ENCODE data around the gene TIPARP. TPM values are rescaled to one million over a fixed set of nuclear protein-coding genes. Genes with fewer than 3 reads are reported as not detected.

TIPARP gene
- polyA plus RNA-seq, 2 donors: 22.6 to 33.8 TPM

DNA sequence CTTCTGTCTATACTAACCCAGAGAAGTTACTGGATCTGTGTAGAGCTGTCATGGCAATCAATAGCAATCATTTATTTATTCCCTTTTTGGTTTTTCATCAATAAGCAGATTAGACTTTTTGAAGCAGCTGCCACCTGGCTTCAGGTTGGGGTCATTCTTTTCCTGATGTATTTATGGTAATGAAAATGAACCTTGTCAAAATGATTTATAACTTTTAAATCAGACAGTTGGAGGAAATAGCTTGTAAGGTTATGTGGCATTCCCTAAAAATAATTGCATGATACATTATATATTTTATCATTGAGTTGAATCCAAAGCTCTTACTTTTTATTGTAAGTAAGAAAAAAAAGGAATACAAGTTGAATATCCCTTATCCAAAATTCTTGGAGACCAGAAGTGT lies 8.6 kb downstream of the TIPARP start:
- no peaks in the 10 kb centered on the region for H3K9me3 ChIP-seq (ENCODE audit: control insufficient read depth in 2 of 2, insufficient read depth in 1 of 2, low read depth in 1 of 2, low read length in 1 of 2)
- H3K27me3 ChIP-seq (ENCODE audit: control insufficient read depth in 1 of 2, insufficient read depth in 2 of 2, low read length in 2 of 2): no peaks in the 10 kb centered on the region
- no peak overlapping the region for H3K27ac ChIP-seq (ENCODE audit: low read depth in 2 of 2, low read length in 1 of 2)
- H3K4me3 ChIP-seq (ENCODE audit: low read depth in 1 of 2, low read length in 2 of 2): no peak overlapping the region
- peaks cover 2 to 4% of the 10 kb centered on the region in 2 donors for H3K36me3 ChIP-seq (ENCODE audit: control insufficient read depth in 2 of 2, insufficient read depth in 2 of 2, low read length in 1 of 2)
- H3K4me1 ChIP-seq (ENCODE audit: control insufficient read depth in 2 of 2, insufficient read depth in 2 of 2, low read length in 1 of 2): peaks cover 0 to 3% of the 10 kb centered on the region in 2 donors

DNA sequence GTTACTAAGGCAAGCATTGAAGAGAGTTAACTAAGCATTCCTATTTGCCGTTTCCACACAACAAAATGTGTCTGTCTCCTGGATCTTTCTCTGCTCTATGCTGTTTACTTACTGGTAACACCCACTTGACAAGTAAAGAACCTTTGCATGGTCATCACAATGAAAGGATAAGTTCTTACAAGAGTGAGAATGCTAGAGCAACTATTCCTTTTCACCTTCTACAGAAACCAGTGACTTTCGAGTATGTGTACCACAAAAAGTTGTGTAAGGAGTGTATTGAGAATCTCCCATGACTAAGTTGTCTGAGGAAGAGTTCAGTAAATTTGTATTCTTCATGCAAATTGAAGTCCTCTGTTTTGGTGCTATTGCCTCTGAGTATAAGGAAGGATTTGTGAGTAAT lies 10.8 kb downstream of the TIPARP start:
- H3K4me1 ChIP-seq (ENCODE audit: control insufficient read depth in 2 of 2, insufficient read depth in 2 of 2, low read length in 1 of 2): peaks cover 0 to 8% of the 10 kb centered on the region in 2 donors
- no peaks in the 10 kb centered on the region for H3K36me3 ChIP-seq (ENCODE audit: control insufficient read depth in 2 of 2, insufficient read depth in 2 of 2, low read length in 1 of 2)
- H3K9me3 ChIP-seq (ENCODE audit: control insufficient read depth in 2 of 2, insufficient read depth in 1 of 2, low read depth in 1 of 2, low read length in 1 of 2): no peaks in the 10 kb centered on the region
- H3K4me3 ChIP-seq (ENCODE audit: low read depth in 1 of 2, low read length in 2 of 2): no peak overlapping the region
- WGBS, 2 donors: 47 to 61% methylated on average over 2 of the region's 2 CpGs
- H3K27ac ChIP-seq (ENCODE audit: low read depth in 2 of 2, low read length in 1 of 2): peak overlapping the region in 1 of 2 donors; percentile 39
- H3K27me3 ChIP-seq (ENCODE audit: control insufficient read depth in 1 of 2, insufficient read depth in 2 of 2, low read length in 2 of 2): no peaks in the 10 kb centered on the region

DNA sequence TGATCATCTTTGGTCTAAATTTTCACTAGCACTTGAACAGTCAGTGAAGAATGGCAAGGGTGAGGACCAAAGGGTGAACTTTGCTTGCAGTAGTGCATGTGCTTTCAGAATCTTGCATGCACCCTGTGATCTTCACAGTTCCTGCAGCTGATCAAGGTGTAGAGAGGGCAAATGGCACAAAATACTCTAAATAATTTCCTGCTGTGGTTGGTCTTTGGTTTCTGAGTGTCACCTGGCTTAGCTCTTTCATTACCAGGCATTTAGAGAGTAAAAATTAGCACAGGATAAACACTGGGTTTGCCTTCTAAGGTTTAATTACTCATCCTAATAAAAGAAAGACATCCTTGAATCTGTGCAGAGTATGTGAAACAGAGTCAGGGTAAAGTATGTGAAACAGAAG lies 11.4 kb downstream of the TIPARP start:
- peak overlapping the region in 1 of 2 donors; percentile 11 for H3K4me3 ChIP-seq (ENCODE audit: low read depth in 1 of 2, low read length in 2 of 2)
- H3K36me3 ChIP-seq (ENCODE audit: control insufficient read depth in 2 of 2, insufficient read depth in 2 of 2, low read length in 1 of 2): no peaks in the 10 kb centered on the region
- H3K27ac ChIP-seq (ENCODE audit: low read depth in 2 of 2, low read length in 1 of 2): peak overlapping the region; percentile 33 to 49
- H3K9me3 ChIP-seq (ENCODE audit: control insufficient read depth in 2 of 2, insufficient read depth in 1 of 2, low read depth in 1 of 2, low read length in 1 of 2): no peaks in the 10 kb centered on the region
- peaks cover 0 to 8% of the 10 kb centered on the region in 2 donors for H3K4me1 ChIP-seq (ENCODE audit: control insufficient read depth in 2 of 2, insufficient read depth in 2 of 2, low read length in 1 of 2)
- no peaks in the 10 kb centered on the region for H3K27me3 ChIP-seq (ENCODE audit: control insufficient read depth in 1 of 2, insufficient read depth in 2 of 2, low read length in 2 of 2)

DNA sequence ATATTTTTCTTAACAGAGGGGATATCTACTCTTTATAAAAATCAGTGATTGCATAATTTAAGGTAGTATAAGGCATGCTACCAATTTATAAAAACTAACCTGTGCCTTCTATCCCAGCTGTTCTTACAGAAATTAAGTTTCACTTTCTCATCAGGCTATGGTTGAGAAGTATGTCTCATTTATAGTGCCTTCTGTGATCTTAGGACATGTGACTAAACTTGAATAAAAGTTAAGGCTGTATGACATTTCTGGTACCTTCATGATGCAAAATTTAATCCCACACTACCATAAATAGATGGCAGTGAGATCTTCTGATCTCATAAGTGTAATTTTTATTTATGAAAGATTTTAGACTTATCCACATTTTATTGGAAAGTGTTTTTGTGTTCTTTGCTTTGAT lies 12.6 kb downstream of the TIPARP start:
- H3K9me3 ChIP-seq (ENCODE audit: control insufficient read depth in 2 of 2, insufficient read depth in 1 of 2, low read depth in 1 of 2, low read length in 1 of 2): no peaks in the 10 kb centered on the region
- H3K27me3 ChIP-seq (ENCODE audit: control insufficient read depth in 1 of 2, insufficient read depth in 2 of 2, low read length in 2 of 2): no peaks in the 10 kb centered on the region
- no peak overlapping the region for H3K27ac ChIP-seq (ENCODE audit: low read depth in 2 of 2, low read length in 1 of 2)
- no peaks in the 10 kb centered on the region for H3K36me3 ChIP-seq (ENCODE audit: control insufficient read depth in 2 of 2, insufficient read depth in 2 of 2, low read length in 1 of 2)
- H3K4me1 ChIP-seq (ENCODE audit: control insufficient read depth in 2 of 2, insufficient read depth in 2 of 2, low read length in 1 of 2): peaks cover 0 to 8% of the 10 kb centered on the region in 2 donors
- H3K4me3 ChIP-seq (ENCODE audit: low read depth in 1 of 2, low read length in 2 of 2): no peak overlapping the region

DNA sequence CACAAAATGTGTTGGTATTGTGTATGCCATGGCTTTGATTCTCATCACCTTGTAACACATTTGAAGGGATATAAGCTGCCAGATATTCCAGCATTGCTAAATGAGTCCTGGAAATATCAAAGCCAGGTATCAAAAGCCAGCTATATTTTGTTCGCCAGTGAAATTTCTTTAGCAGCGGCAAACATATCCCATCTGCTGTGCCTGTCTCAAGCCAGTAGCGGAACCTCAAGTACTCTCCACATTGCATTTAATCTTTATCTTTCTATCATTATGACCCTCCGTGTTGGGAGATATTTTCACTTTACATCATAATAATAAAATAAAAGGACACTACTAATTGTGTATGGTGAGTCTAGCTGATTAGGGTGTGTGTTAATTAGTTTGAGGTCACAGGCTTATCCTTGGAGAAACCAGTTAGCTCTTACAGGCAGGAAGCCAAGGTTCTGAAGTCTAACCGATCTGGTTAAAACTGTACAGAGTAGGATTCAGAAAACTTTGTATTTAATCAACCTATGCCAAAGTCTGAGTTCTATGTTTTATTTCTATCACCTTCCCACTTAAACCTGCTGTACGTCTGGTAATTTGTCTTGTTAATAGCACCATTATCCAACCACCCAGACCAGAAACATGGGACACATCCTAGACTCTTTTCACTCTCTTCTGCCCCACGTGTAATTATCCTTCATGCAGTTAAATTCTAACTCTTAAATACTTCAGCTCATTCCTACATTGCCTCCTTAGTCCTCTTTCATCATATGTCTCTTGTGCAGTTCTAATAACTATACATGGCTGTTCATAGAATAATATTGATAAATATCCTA lies 14.5 kb downstream of the TIPARP start:
- H3K9me3 ChIP-seq (ENCODE audit: control insufficient read depth in 2 of 2, insufficient read depth in 1 of 2, low read depth in 1 of 2, low read length in 1 of 2): no peaks in the 10 kb centered on the region
- 78 to 87% methylated on average over 7 of the region's 7 CpGs for WGBS, 2 donors
- no peaks in the 10 kb centered on the region for H3K27me3 ChIP-seq (ENCODE audit: control insufficient read depth in 1 of 2, insufficient read depth in 2 of 2, low read length in 2 of 2)
- no peak overlapping the region for H3K4me3 ChIP-seq (ENCODE audit: low read depth in 1 of 2, low read length in 2 of 2)
- peaks cover 0 to 8% of the 10 kb centered on the region in 2 donors for H3K4me1 ChIP-seq (ENCODE audit: control insufficient read depth in 2 of 2, insufficient read depth in 2 of 2, low read length in 1 of 2)
- H3K36me3 ChIP-seq (ENCODE audit: control insufficient read depth in 2 of 2, insufficient read depth in 2 of 2, low read length in 1 of 2): no peaks in the 10 kb centered on the region
- H3K27ac ChIP-seq (ENCODE audit: low read depth in 2 of 2, low read length in 1 of 2): no peak overlapping the region

DNA sequence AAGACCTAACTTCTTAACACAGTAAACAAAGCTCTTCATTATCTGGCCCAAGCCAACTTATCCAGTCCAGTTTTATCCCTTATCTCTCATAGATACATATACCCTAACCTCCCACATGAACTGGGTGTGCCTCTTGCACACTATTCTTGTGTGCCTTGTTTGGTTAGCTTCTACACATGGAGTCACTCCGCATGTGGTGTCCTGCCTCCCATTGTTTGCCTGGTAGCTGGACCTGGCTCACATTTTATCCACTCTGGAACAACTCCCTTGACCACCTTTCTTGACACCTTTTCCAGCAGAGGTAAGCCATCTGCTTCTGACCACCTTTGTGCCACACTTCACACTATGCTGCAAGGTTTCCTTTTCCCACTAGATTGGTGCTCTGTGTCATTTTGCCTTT lies 15.2 kb downstream of the TIPARP start:
- H3K27ac ChIP-seq (ENCODE audit: low read depth in 2 of 2, low read length in 1 of 2): peak overlapping the region in 1 of 2 donors; percentile 13
- H3K4me1 ChIP-seq (ENCODE audit: control insufficient read depth in 2 of 2, insufficient read depth in 2 of 2, low read length in 1 of 2): peaks cover 0 to 8% of the 10 kb centered on the region in 2 donors

DNA sequence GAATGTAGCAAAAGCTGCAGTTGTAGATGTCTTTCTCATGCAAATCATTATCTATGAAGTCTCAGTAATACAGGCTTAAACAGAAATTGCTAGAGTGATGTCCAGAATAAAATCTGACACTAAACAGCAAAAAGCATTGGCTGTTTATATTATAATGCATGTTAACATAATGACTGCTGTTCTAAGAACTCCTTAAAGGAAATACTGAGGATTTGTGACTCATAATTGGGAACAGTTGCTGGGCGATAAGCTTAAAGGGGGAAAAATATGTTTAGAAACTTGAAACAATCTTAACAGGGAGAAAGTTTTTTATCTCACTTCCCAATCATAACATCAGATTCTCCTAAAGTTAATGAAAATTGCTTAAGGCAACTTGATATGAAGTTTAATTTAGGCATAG lies 17.5 kb downstream of the TIPARP start:
- Histone ChIP-seq H3K4me1 (ENCODE audit: control insufficient read depth in 2 of 2, insufficient read depth in 2 of 2, low read length in 1 of 2) (peaks cover 0 to 5% of the 10 kb centered on the region in 2 donors), H3K9me3 (ENCODE audit: control insufficient read depth in 2 of 2, insufficient read depth in 1 of 2, low read depth in 1 of 2, low read length in 1 of 2) (no peaks in the 10 kb centered on the region), H3K36me3 (ENCODE audit: control insufficient read depth in 2 of 2, insufficient read depth in 2 of 2, low read length in 1 of 2) (no peaks in the 10 kb centered on the region), H3K27ac (ENCODE audit: low read depth in 2 of 2, low read length in 1 of 2) (no peak overlapping the region), H3K4me3 (ENCODE audit: low read depth in 1 of 2, low read length in 2 of 2) (no peak overlapping the region), H3K27me3 (ENCODE audit: control insufficient read depth in 1 of 2, insufficient read depth in 2 of 2, low read length in 2 of 2) (no peaks in the 10 kb centered on the region)
- WGBS, 2 donors: 26 to 38% methylated on average over 1 of the region's 1 CpG

More for the DNA sequence above, 15.2 kb downstream of the TIPARP start:
- Histone ChIP-seq H3K4me3 (ENCODE audit: low read depth in 1 of 2, low read length in 2 of 2) (no peak overlapping the region), H3K36me3 (ENCODE audit: control insufficient read depth in 2 of 2, insufficient read depth in 2 of 2, low read length in 1 of 2) (no peaks in the 10 kb centered on the region), H3K27me3 (ENCODE audit: control insufficient read depth in 1 of 2, insufficient read depth in 2 of 2, low read length in 2 of 2) (no peaks in the 10 kb centered on the region), H3K9me3 (ENCODE audit: control insufficient read depth in 2 of 2, insufficient read depth in 1 of 2, low read depth in 1 of 2, low read length in 1 of 2) (no peaks in the 10 kb centered on the region)
- 0 to 14% methylated on average over 1 of the region's 1 CpG for WGBS, 2 donors

DNA sequence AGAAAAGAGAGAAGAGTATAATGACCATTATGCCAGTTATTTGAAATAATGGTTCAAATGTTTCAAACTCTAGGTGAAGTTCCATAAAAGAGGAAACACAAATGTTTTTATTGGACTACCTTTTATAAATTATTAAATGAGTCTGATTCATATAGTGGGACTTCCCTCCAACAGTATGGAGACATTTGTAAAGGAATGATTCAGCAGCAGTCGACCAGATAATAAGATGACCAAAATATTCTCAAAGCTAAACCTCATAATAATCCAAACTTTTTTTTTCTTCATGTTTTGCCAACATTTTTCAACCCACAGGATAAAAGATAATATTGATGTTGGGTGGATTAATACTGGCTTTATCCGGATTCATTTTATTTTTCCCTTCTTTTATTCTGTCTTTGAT lies 18.8 kb downstream of the TIPARP start:
- Histone ChIP-seq H3K36me3 (ENCODE audit: control insufficient read depth in 2 of 2, insufficient read depth in 2 of 2, low read length in 1 of 2) (peaks cover 0 to 2% of the 10 kb centered on the region in 2 donors), H3K27ac (ENCODE audit: low read depth in 2 of 2, low read length in 1 of 2) (no peak overlapping the region), H3K4me1 (ENCODE audit: control insufficient read depth in 2 of 2, insufficient read depth in 2 of 2, low read length in 1 of 2) (peaks cover 0 to 3% of the 10 kb centered on the region in 2 donors), H3K27me3 (ENCODE audit: control insufficient read depth in 1 of 2, insufficient read depth in 2 of 2, low read length in 2 of 2) (no peaks in the 10 kb centered on the region), H3K9me3 (ENCODE audit: control insufficient read depth in 2 of 2, insufficient read depth in 1 of 2, low read depth in 1 of 2, low read length in 1 of 2) (no peaks in the 10 kb centered on the region), H3K4me3 (ENCODE audit: low read depth in 1 of 2, low read length in 2 of 2) (no peak overlapping the region)
- 27 to 42% methylated on average over 2 of the region's 2 CpGs for WGBS, 2 donors

DNA sequence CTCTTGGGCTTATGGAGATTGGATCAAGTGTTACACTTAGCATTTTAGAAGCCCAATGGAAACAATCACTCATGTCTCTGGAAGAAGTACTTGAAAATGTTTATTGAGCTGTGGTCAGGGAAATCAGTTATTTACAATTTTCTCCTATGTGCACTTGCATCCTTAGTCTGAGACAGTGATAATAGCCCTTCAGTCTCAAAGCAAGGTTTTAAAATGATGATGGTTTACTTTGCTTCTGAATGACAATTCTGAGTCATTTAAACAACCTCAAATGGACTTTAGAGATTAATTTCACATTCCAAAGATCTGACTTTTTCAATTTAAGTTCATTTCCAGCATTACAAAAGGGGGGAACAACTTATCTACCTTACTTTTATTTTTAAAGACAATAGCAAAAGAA lies 20.1 kb downstream of the TIPARP start:
- Histone ChIP-seq H3K4me1 (ENCODE audit: control insufficient read depth in 2 of 2, insufficient read depth in 2 of 2, low read length in 1 of 2) (peaks cover 0 to 2% of the 10 kb centered on the region in 2 donors), H3K4me3 (ENCODE audit: low read depth in 1 of 2, low read length in 2 of 2) (no peak overlapping the region), H3K27me3 (ENCODE audit: control insufficient read depth in 1 of 2, insufficient read depth in 2 of 2, low read length in 2 of 2) (no peaks in the 10 kb centered on the region), H3K36me3 (ENCODE audit: control insufficient read depth in 2 of 2, insufficient read depth in 2 of 2, low read length in 1 of 2) (peaks cover 0 to 2% of the 10 kb centered on the region in 2 donors), H3K27ac (ENCODE audit: low read depth in 2 of 2, low read length in 1 of 2) (no peak overlapping the region), H3K9me3 (ENCODE audit: control insufficient read depth in 2 of 2, insufficient read depth in 1 of 2, low read depth in 1 of 2, low read length in 1 of 2) (no peaks in the 10 kb centered on the region)

DNA sequence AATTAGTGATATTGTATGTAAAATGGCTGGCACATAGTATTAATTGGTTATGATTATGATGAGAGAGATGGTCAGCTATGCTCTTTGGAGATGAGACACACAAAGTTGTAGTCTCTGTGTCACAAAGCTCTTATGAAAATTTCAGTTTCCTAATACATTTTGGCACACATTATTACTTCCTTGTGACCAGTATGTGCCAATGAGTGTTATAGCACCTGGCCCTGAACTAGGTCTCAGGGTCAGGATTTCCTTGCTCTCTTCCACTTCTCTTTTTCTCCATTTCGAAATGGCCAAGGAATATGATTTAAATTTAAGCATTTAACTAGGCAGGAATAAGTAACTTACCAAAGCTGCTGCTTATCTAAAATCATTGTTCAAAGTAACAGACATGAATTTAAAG lies 28.0 kb downstream of the TIPARP start:
- Histone ChIP-seq H3K4me1 (ENCODE audit: control insufficient read depth in 2 of 2, insufficient read depth in 2 of 2, low read length in 1 of 2) (no peaks in the 10 kb centered on the region), H3K9me3 (ENCODE audit: control insufficient read depth in 2 of 2, insufficient read depth in 1 of 2, low read depth in 1 of 2, low read length in 1 of 2) (no peaks in the 10 kb centered on the region), H3K27ac (ENCODE audit: low read depth in 2 of 2, low read length in 1 of 2) (no peak overlapping the region), H3K4me3 (ENCODE audit: low read depth in 1 of 2, low read length in 2 of 2) (no peak overlapping the region), H3K27me3 (ENCODE audit: control insufficient read depth in 1 of 2, insufficient read depth in 2 of 2, low read length in 2 of 2) (no peaks in the 10 kb centered on the region), H3K36me3 (ENCODE audit: control insufficient read depth in 2 of 2, insufficient read depth in 2 of 2, low read length in 1 of 2) (peaks cover 3 to 9% of the 10 kb centered on the region in 2 donors)
- WGBS, 2 donors: 83 to 88% methylated on average over 1 of the region's 1 CpG

All from esophagus (tissue), 2 donors.